Measurements from ENCODE around the gene STAC. TPM values are rescaled to one million over a fixed set of nuclear protein-coding genes. Genes with fewer than 3 reads are reported as not detected.
"Not testable (repeated sequence)": the region's sequence is repeated elsewhere in the genome, so short reads cannot be mapped to it uniquely, and the experiment has no call there.

Gene STAC
- total RNA-seq, 1 donor from 2014 or later = 32.6 TPM

- DNase-seq = no peak
These were observed 102.0 kb downstream of the STAC start for GRCh38 chr3:36482256-36482655.

GRCh38 chr3:36482880-36483279, 102.6 kb downstream of the STAC start:
- no peak for DNase-seq

- no peak for DNase-seq
These were observed 103.4 kb downstream of the STAC start for GRCh38 chr3:36483709-36484108.

GRCh38 chr3:36484386-36484785, 104.1 kb downstream of the STAC start:
- DNase-seq = no peak

GRCh38 chr3:36486009-36486795, 105.9 kb downstream of the STAC start:
- DNase-seq = no peak

GRCh38 chr3:36487616-36488015, 107.3 kb downstream of the STAC start:
- no peak for DNase-seq

GRCh38 chr3:36488077-36488789, 107.9 kb downstream of the STAC start:
- no peak for DNase-seq

- DNase-seq = no peak
These were observed 108.8 kb downstream of the STAC start for GRCh38 chr3:36489101-36489500.

- DNase-seq = no peak
These were observed 109.5 kb downstream of the STAC start for GRCh38 chr3:36489679-36490425.

GRCh38 chr3:36493051-36493450, 112.7 kb downstream of the STAC start:
- no peak for DNase-seq

- peak; percentile 70 for DNase-seq
These were observed 114.3 kb downstream of the STAC start for GRCh38 chr3:36494461-36495109.

- DNase-seq = no peak
These were observed 116.7 kb downstream of the STAC start for GRCh38 chr3:36496684-36497633.

GRCh38 chr3:36500053-36500452, 119.7 kb downstream of the STAC start:
- DNase-seq = not testable (repeated sequence)

GRCh38 chr3:36501616-36502015, 121.3 kb downstream of the STAC start:
- no peak for DNase-seq

GRCh38 chr3:36505393-36505792, 125.1 kb downstream of the STAC start:
- no peak for DNase-seq

- DNase-seq = no peak
These were observed 131.6 kb downstream of the STAC start for GRCh38 chr3:36511791-36512486.

GRCh38 chr3:36512555-36512954, 132.3 kb downstream of the STAC start:
- DNase-seq = no peak

- no peak for DNase-seq
These were observed 133.9 kb downstream of the STAC start for GRCh38 chr3:36514171-36514570.

- no peak for DNase-seq
These were observed 139.4 kb downstream of the STAC start for GRCh38 chr3:36519682-36520081.

GRCh38 chr3:36520241-36521006, 140.1 kb downstream of the STAC start:
- no peak for DNase-seq

All from tongue (tissue), 2 donors.